Suprapubic skin (tissue), 4 donors: ENCODE data around the gene ZSCAN4. TPM values are rescaled to one million over a fixed set of nuclear protein-coding genes. Genes with fewer than 3 reads are reported as not detected.

Experiments
- DNase-seq, 2 donors: peaks; one replicate each; pipeline ENCODE4 v3.0.0-alpha.2; 2019; ENCODE audit warnings: low spot score in 2 of 2
- H3K27ac ChIP-seq: fragments of 200-600 bp; sonication (generic); one replicate; pipeline ENCODE4 v1.5.1; 2019
- H3K27me3 ChIP-seq: fragments of 200-600 bp; sonication (generic); one replicate; pipeline ENCODE4 v1.5.1; 2019
- H3K36me3 ChIP-seq: fragments of 200-600 bp; sonication (generic); one replicate; pipeline ENCODE4 v1.5.1; 2019
- H3K4me1 ChIP-seq: fragments of 200-600 bp; sonication (generic); one replicate; pipeline ENCODE4 v1.5.1; 2019
- H3K4me3 ChIP-seq: fragments of 200-600 bp; sonication (generic); one replicate; pipeline ENCODE4 v1.5.1; 2019; ENCODE audit warnings: mild to moderate bottlenecking
- H3K9me3 ChIP-seq: fragments of 200-600 bp; sonication (generic); one replicate; pipeline ENCODE4 v1.5.1; 2019
- EP300 ChIP-seq: sonication (generic); formaldehyde crosslinking; IDR thresholded peaks from one replicate; pipeline ENCODE4 v1.6.1; 2017; ENCODE audit warnings: antibody characterized with exemption
- POLR2A ChIP-seq, 2 donors: fragments of 450-650 bp; IDR thresholded peaks; one replicate each; pipeline ENCODE4 v1.6.1; 2017; ENCODE audit warnings: antibody characterized with exemption in 2 of 2, mild to moderate bottlenecking in 2 of 2, moderate library complexity in 2 of 2
- POLR2AphosphoS5 ChIP-seq, 3 donors: sonication (generic); formaldehyde crosslinking; IDR thresholded peaks; one replicate each; pipeline ENCODE4 v1.6.1; 2017; ENCODE audit warnings: antibody characterized with exemption in 3 of 3
- WGBS: methylation state at CpG from one replicate; pipeline ENCODE4 v1.1.5; 2018; 5-methylcytosine and 5-hydroxymethylcytosine counted together
- total RNA-seq, 4 donors: library from RNA; depleted of rRNA; stranded (reverse); fragments of >200 nt; gene quantifications; one replicate each; pipeline ENCODE4 v1.1.0, GENCODE V29; 2016
- TF ChIP-seq, protein P1 (sequence below), 2 donors: fragments of 200-600 bp in 1 of 2; fragments of 450-650 bp in 1 of 2; sonication (generic) in 1 of 2; IDR thresholded peaks; one replicate each; pipeline ENCODE4 v1.5.1; 2016 to 2019; ENCODE audit warnings: antibody characterized with exemption in 2 of 2, mild to moderate bottlenecking in 1 of 2, moderate library complexity in 1 of 2

ZSCAN4 gene
- total RNA-seq, 4 donors from 2014 or later, result 2.3 to 3.9 TPM; not detected in 2

DNA sequence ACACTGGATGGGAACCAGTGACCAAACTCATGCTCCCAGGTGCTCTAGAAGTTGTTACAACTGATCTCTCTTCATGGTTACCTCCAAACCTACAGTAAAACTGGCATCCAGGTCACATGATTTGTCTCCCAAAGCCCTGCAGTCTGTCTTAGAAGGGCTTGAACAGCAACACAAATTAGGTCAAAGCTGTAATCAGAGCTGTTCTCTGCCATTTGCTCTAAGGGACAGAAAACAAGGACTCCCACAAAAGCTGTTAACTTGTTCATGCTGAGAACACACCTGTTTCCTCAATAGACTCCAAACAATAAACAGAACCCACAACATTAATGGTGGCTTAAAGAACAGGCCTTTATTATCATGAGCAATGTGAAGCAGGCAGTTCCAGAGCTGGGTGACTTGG, 50.7 kb downstream of the ZSCAN4 start:
- no peak overlapping the region for H3K4me3 ChIP-seq
- H3K4me1 ChIP-seq, result no peaks in the 10 kb centered on the region
- H3K27ac ChIP-seq, result no peak overlapping the region
- no peak for DNase-seq
- H3K9me3 ChIP-seq, result peaks cover 73% of the 10 kb centered on the region
- H3K36me3 ChIP-seq, result peaks cover 39% of the 10 kb centered on the region
- H3K27me3 ChIP-seq, result no peaks in the 10 kb centered on the region
- TF ChIP-seq POLR2AphosphoS5 (IDR thresholded peaks at IDR 0.05) (no peak), EP300 (no peak), POLR2A (IDR thresholded peaks at IDR 0.05) (no peak)
- TF ChIP-seq, protein P1, sequence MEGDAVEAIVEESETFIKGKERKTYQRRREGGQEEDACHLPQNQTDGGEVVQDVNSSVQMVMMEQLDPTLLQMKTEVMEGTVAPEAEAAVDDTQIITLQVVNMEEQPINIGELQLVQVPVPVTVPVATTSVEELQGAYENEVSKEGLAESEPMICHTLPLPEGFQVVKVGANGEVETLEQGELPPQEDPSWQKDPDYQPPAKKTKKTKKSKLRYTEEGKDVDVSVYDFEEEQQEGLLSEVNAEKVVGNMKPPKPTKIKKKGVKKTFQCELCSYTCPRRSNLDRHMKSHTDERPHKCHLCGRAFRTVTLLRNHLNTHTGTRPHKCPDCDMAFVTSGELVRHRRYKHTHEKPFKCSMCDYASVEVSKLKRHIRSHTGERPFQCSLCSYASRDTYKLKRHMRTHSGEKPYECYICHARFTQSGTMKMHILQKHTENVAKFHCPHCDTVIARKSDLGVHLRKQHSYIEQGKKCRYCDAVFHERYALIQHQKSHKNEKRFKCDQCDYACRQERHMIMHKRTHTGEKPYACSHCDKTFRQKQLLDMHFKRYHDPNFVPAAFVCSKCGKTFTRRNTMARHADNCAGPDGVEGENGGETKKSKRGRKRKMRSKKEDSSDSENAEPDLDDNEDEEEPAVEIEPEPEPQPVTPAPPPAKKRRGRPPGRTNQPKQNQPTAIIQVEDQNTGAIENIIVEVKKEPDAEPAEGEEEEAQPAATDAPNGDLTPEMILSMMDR (IDR thresholded peaks at IDR 0.05), result no peak

DNA sequence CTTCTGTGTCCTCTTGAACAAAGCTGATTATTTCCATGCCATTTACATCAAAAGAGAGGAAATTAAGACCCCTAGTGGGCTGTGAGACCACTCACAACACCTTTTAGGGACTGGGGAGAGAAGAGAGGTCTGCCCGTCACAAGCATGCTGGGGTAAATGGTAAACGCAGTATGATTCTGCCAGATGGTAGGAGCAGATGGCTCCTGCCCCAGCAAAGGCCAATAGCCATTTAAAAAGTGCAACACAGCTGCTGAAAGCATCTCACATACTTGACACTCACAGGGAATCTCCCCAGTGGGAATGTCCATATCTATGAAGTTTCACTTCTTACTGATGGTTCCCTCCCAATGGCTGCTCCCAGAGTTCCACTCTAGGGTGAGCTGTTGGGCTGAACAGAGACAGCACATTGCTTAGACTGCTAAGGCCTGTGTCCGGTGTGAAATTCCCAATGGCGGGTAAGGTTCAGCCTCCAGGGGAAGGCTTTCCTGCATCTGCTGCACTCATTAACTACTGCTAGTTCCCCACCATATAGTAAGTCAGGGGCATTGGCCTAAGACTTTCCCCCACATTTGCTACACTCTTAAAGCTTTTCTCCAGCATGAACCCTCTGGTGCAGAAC, 51.3 kb downstream of the ZSCAN4 start:
- H3K4me3 ChIP-seq, result no peak overlapping the region
- no peak overlapping the region for H3K27ac ChIP-seq
- no peaks in the 10 kb centered on the region for H3K27me3 ChIP-seq
- WGBS, result 81% methylated on average over 3 of the region's 4 CpGs
- H3K4me1 ChIP-seq, result no peaks in the 10 kb centered on the region
- no peak for DNase-seq
- TF ChIP-seq EP300 (no peak), POLR2AphosphoS5 (IDR thresholded peaks at IDR 0.05) (no peak), POLR2A (IDR thresholded peaks at IDR 0.05) (no peak)
- TF ChIP-seq, protein P1 (IDR thresholded peaks at IDR 0.05), result no peak
- H3K36me3 ChIP-seq, result peaks cover 34% of the 10 kb centered on the region
- peaks cover 68% of the 10 kb centered on the region for H3K9me3 ChIP-seq

DNA sequence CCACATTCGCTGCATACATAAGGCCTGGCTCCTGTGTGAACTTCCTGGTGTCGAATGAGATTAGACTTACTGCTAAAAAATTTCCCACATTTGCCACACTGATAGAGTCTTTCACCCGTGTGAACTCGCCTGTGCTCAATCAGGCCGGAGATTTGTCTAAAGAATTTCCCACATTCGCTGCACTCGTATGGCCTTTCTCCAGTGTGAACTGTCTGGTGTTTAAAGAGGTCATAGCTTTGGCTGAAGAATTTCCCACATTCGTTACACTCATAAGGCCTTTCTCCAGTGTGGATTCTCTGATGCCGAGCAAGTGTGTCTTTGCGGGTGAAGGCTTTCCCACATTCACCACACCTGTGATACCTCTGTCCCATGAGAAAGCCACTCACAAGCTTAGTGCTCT, 52.1 kb downstream of the ZSCAN4 start:
- no peak overlapping the region for H3K4me3 ChIP-seq
- peaks cover 34% of the 10 kb centered on the region for H3K36me3 ChIP-seq
- no peaks in the 10 kb centered on the region for H3K4me1 ChIP-seq
- H3K27me3 ChIP-seq, result no peaks in the 10 kb centered on the region
- no peak for DNase-seq
- TF ChIP-seq, protein P1 (IDR thresholded peaks at IDR 0.05), result no peak
- no peak for TF ChIP-seq EP300
- TF ChIP-seq POLR2AphosphoS5 (IDR thresholded peaks at IDR 0.05), result no peak
- no peak for TF ChIP-seq POLR2A (IDR thresholded peaks at IDR 0.05)
- H3K9me3 ChIP-seq, result peaks cover 72% of the 10 kb centered on the region
- no peak overlapping the region for H3K27ac ChIP-seq
- whole genome bisulfite sequencing, result over 99% methylated on average over 10 of the region's 10 CpGs

Other genes with a start within 250 kb of the ZSCAN4 start
- 10 to 100 TPM in 3 of 4 donors, 1 to 10 TPM in 1; 8.3 to 15.5 (median 13.5) TPM for gene ZNF749, start 233.6 kb upstream of the ZSCAN4 start, total RNA-seq
- 1 to 10 TPM in 3 of 4 donors, under 1 TPM in 1; 0.76 to 3.9 (median 1.2) TPM for gene VN1R1, start 211.8 kb upstream of the ZSCAN4 start, total RNA-seq
- 10 to 100 TPM in 2 of 4 donors, 1 to 10 TPM in 2; 6.1 to 15.0 (median 10.9) TPM for gene ZNF772, start 191.4 kb upstream of the ZSCAN4 start, total RNA-seq
- gene ZNF419, start 181.2 kb upstream of the ZSCAN4 start, total RNA-seq, result 10 to 100 TPM in 1 of 4 donors, 1 to 10 TPM in 3; 7.9 to 20.4 (median 8.9) TPM
- 10 to 100 TPM; 10.5 to 24.1 (median 16.2) TPM for gene ZNF773, start 169.0 kb upstream of the ZSCAN4 start, total RNA-seq
- 1 to 10 TPM; 3.4 to 9.5 (median 4.9) TPM for gene ZNF549, start 141.6 kb upstream of the ZSCAN4 start, total RNA-seq
- 10 to 100 TPM in 2 of 4 donors, 1 to 10 TPM in 2; 6.6 to 21.9 (median 11.3) TPM for gene ZNF550, start 109.1 kb upstream of the ZSCAN4 start, total RNA-seq
- 1 to 10 TPM; 5.3 to 8.7 (median 6.1) TPM for gene ZNF416, start 90.0 kb upstream of the ZSCAN4 start, total RNA-seq
- gene ZIK1, start 84.8 kb upstream of the ZSCAN4 start, total RNA-seq, result 1 to 10 TPM; 3.0 to 5.7 (median 4.1) TPM
- 1 to 10 TPM; 4.7 to 9.7 (median 7.2) TPM for gene ZNF530, start 69.0 kb upstream of the ZSCAN4 start, total RNA-seq
- gene ZNF134, start 54.7 kb upstream of the ZSCAN4 start, total RNA-seq, result 10 to 100 TPM; 15.8 to 35.0 (median 21.5) TPM
- gene ZNF211, start 35.8 kb upstream of the ZSCAN4 start, total RNA-seq, result 10 to 100 TPM in 3 of 4 donors, 1 to 10 TPM in 1; 7.5 to 21.3 (median 14.1) TPM
- 10 to 100 TPM; 21.5 to 42.3 (median 29.7) TPM for gene ZNF551, start 13.0 kb downstream of the ZSCAN4 start, total RNA-seq
- gene ZNF154, start 40.3 kb downstream of the ZSCAN4 start, total RNA-seq, result 1 to 10 TPM in 2 of 4 donors, under 1 TPM in 1, not detected in 1; 0.13 to 1.3 (median 1.3) TPM
- gene ZNF671, start 58.7 kb downstream of the ZSCAN4 start, total RNA-seq, result 1 to 10 TPM; 2.0 to 8.4 (median 2.8) TPM
- gene ZNF776, start 77.9 kb downstream of the ZSCAN4 start, total RNA-seq, result 10 to 100 TPM; 11.2 to 23.8 (median 15.0) TPM
- gene ZNF586, start 100.7 kb downstream of the ZSCAN4 start, total RNA-seq, result 10 to 100 TPM; 20.6 to 47.4 (median 26.8) TPM
- gene ZNF552, start 146.0 kb downstream of the ZSCAN4 start, total RNA-seq, result 10 to 100 TPM in 1 of 4 donors, 1 to 10 TPM in 3; 5.6 to 11.5 (median 8.3) TPM
- 10 to 100 TPM; 15.0 to 28.6 (median 19.6) TPM for gene ZNF587B, start 161.4 kb downstream of the ZSCAN4 start, total RNA-seq
- gene ZNF587, start 180.9 kb downstream of the ZSCAN4 start, total RNA-seq, result 10 to 100 TPM; 16.4 to 43.2 (median 20.0) TPM
- 10 to 100 TPM in 3 of 4 donors, 1 to 10 TPM in 1; 9.1 to 36.6 (median 18.3) TPM for gene ZNF814, start 220.1 kb downstream of the ZSCAN4 start, total RNA-seq
- 10 to 100 TPM in 2 of 4 donors, 1 to 10 TPM in 2; 8.0 to 18.5 (median 10.8) TPM for gene ZNF417, start 247.7 kb downstream of the ZSCAN4 start, total RNA-seq